Measurements from ENCODE around the gene CHRNA4. TPM values are rescaled to one million over a fixed set of nuclear protein-coding genes. Genes with fewer than 3 reads are reported as not detected.

Gene CHRNA4
- total and polyA plus RNA-seq, 9 donors: 0.06 to 2.9 (median 0.43) TPM; not detected in 2

GRCh38 chr20:63317601-63318291 lies 43.4 kb downstream of the CHRNA4 start:
- intact Hi-C loops (cut with DNase I): no loop called here
- no peak overlapping the region for H3K27ac ChIP-seq
- no peaks in the 10 kb centered on the region for H3K27me3 ChIP-seq
- no peaks in the 10 kb centered on the region for H3K36me3 ChIP-seq
- DNase-seq: peak in 2 of 5 donors; percentile 10
- H3K4me1 ChIP-seq (ENCODE audit: insufficient read depth): no peaks in the 10 kb centered on the region
- 87 to 91% (median 90%) methylated on average over 17 to 18 of the region's 18 CpGs for WGBS, 3 donors
- TF ChIP-seq EP300 (IDR thresholded peaks at IDR 0.05): no peak
- TF ChIP-seq CTCF (IDR thresholded peaks at IDR 0.05): no peak
- no peak for TF ChIP-seq POLR2A (IDR thresholded peaks at IDR 0.05)
- no peak overlapping the region for H3K4me3 ChIP-seq
- no peaks in the 10 kb centered on the region for H3K9me3 ChIP-seq

GRCh38 chr20:63317061-63317460 lies 44.1 kb downstream of the CHRNA4 start:
- H3K27ac ChIP-seq: no peak overlapping the region
- intact Hi-C loops (cut with DNase I): no loop called here
- H3K36me3 ChIP-seq: no peaks in the 10 kb centered on the region
- H3K4me1 ChIP-seq (ENCODE audit: insufficient read depth): no peaks in the 10 kb centered on the region
- no peaks in the 10 kb centered on the region for H3K9me3 ChIP-seq
- TF ChIP-seq CTCF (IDR thresholded peaks at IDR 0.05) (no peak), POLR2A (IDR thresholded peaks at IDR 0.05) (no peak), EP300 (IDR thresholded peaks at IDR 0.05) (no peak)
- no peak overlapping the region for H3K4me3 ChIP-seq
- H3K27me3 ChIP-seq: no peaks in the 10 kb centered on the region
- WGBS, 3 donors: 93 to 95% (median 94%) methylated on average over 6 of the region's 6 CpGs
- DNase-seq: no peak

- intact Hi-C loops (cut with DNase I): no loop called here
- TF ChIP-seq CTCF (IDR thresholded peaks at IDR 0.05) (no peak), POLR2A (IDR thresholded peaks at IDR 0.05) (no peak), EP300 (IDR thresholded peaks at IDR 0.05) (no peak)
- no peaks in the 10 kb centered on the region for H3K4me1 ChIP-seq (ENCODE audit: insufficient read depth)
- H3K4me3 ChIP-seq: no peak overlapping the region
- H3K36me3 ChIP-seq: no peaks in the 10 kb centered on the region
- no peak overlapping the region for H3K27ac ChIP-seq
- 75 to 82% (median 80%) methylated on average over 14 of the region's 14 CpGs for WGBS, 3 donors
- peak in 3 of 5 donors; percentile 7 to 18 (median 13) for DNase-seq
- no peaks in the 10 kb centered on the region for H3K27me3 ChIP-seq
- H3K9me3 ChIP-seq: no peaks in the 10 kb centered on the region
These were observed 44.6 kb downstream of the CHRNA4 start for GRCh38 chr20:63316502-63316921.

GRCh38 chr20:63315731-63316491 lies 45.2 kb downstream of the CHRNA4 start:
- Histone ChIP-seq H3K4me1 (ENCODE audit: insufficient read depth) (no peaks in the 10 kb centered on the region), H3K4me3 (no peak overlapping the region), H3K27me3 (no peaks in the 10 kb centered on the region), H3K9me3 (no peaks in the 10 kb centered on the region), H3K36me3 (no peaks in the 10 kb centered on the region), H3K27ac (no peak overlapping the region)
- 79 to 85% (median 79%) methylated on average over 27 to 31 of the region's 31 CpGs for WGBS, 3 donors
- TF ChIP-seq POLR2A (IDR thresholded peaks at IDR 0.05) (no peak), EP300 (IDR thresholded peaks at IDR 0.05) (no peak), CTCF (IDR thresholded peaks at IDR 0.05) (no peak)
- peak in 4 of 5 donors; percentile 10 to 29 (median 18) for DNase-seq
- intact Hi-C loops (cut with DNase I): no loop called here
